ENCODE results near the gene TDRD9.

TDRD9 gene

GRCh38 chr14:103997391-103997790, 69.1 kb downstream of the TDRD9 start:
- DNase-seq, result no peak

- DNase-seq, result no peak
These were observed 69.8 kb downstream of the TDRD9 start for GRCh38 chr14:103998027-103998426.

GRCh38 chr14:103999795-104000440, 71.7 kb downstream of the TDRD9 start:
- DNase-seq, result no peak

- DNase-seq, result no peak
These were observed 72.7 kb downstream of the TDRD9 start for GRCh38 chr14:104001003-104001402.

GRCh38 chr14:104003616-104004015, 75.4 kb downstream of the TDRD9 start:
- DNase-seq, result no peak

- no peak for DNase-seq
These were observed 76.6 kb downstream of the TDRD9 start for GRCh38 chr14:104004849-104005248.

- no peak for DNase-seq
These were observed 77.2 kb downstream of the TDRD9 start for GRCh38 chr14:104005489-104005888.

GRCh38 chr14:104007121-104007520, 78.9 kb downstream of the TDRD9 start:
- DNase-seq, result no peak

- no peak for DNase-seq
These were observed 81.0 kb downstream of the TDRD9 start for GRCh38 chr14:104009297-104009696.

GRCh38 chr14:104011824-104012517, 83.7 kb downstream of the TDRD9 start:
- no peak for DNase-seq

- DNase-seq, result no peak
These were observed 86.5 kb downstream of the TDRD9 start for GRCh38 chr14:104014764-104015163.

- no peak for DNase-seq
These were observed 88.8 kb downstream of the TDRD9 start for GRCh38 chr14:104016873-104017650.

- no peak for DNase-seq
These were observed 90.8 kb downstream of the TDRD9 start for GRCh38 chr14:104019029-104019428.

- DNase-seq, result no peak
These were observed 91.5 kb downstream of the TDRD9 start for GRCh38 chr14:104019806-104020205.

- no peak for DNase-seq
These were observed 92.2 kb downstream of the TDRD9 start for GRCh38 chr14:104020471-104020870.

GRCh38 chr14:104023325-104024055, 95.2 kb downstream of the TDRD9 start:
- DNase-seq, result no peak

- no peak for DNase-seq
These were observed 97.3 kb downstream of the TDRD9 start for GRCh38 chr14:104025534-104025933.

GRCh38 chr14:104026024-104026423, 97.8 kb downstream of the TDRD9 start:
- no peak for DNase-seq

GRCh38 chr14:104030958-104031357, 102.7 kb downstream of the TDRD9 start:
- no peak for DNase-seq

GRCh38 chr14:104031384-104031783, 103.1 kb downstream of the TDRD9 start:
- no peak for DNase-seq

GRCh38 chr14:104034976-104035699, 106.9 kb downstream of the TDRD9 start:
- DNase-seq, result no peak

- no peak for DNase-seq
These were observed 108.0 kb downstream of the TDRD9 start for GRCh38 chr14:104036212-104036611.

GRCh38 chr14:104037074-104037473, 108.8 kb downstream of the TDRD9 start:
- DNase-seq, result no peak
